ENCODE measurements around the gene SYT9. TPM values are rescaled to one million over a fixed set of nuclear protein-coding genes. Genes with fewer than 3 reads are reported as not detected.

Gene SYT9
- total and polyA plus RNA-seq, 2 of the 4 experiments (the other 2 are of a cell fraction) = not detected

GRCh38 chr11:7307836-7308235 lies 56.1 kb downstream of the SYT9 start:
- Histone ChIP-seq H3K27ac (ENCODE audit: insufficient read depth, low read length) (no peak overlapping the region), H3K56ac (ENCODE audit: extremely low read depth, insufficient read depth, low read length) (no peak overlapping the region), H2AK5ac (ENCODE audit: low read depth, low read length) (no peak overlapping the region), H4K91ac (ENCODE audit: insufficient read depth, low read depth, low read length) (no peak overlapping the region), H3K9ac (ENCODE audit: low read depth, low read length) (no peak overlapping the region), H3K9me3 (ENCODE audit: control insufficient read depth, insufficient read depth, low read length) (no peaks in the 10 kb centered on the region; the same call in 1 of the 2 replicates), H3K4ac (ENCODE audit: low read depth, low read length) (no peak overlapping the region), H3K4me2 (ENCODE audit: low read depth, low read length) (no peak overlapping the region), H3K36me3 (ENCODE audit: control insufficient read depth, insufficient read depth, low read length) (no peaks in the 10 kb centered on the region), H3K23ac (ENCODE audit: low read depth, low read length) (no peak overlapping the region), H4K5ac (ENCODE audit: low read depth, low read length) (no peak overlapping the region), H3K18ac (ENCODE audit: low read depth, low read length) (no peak overlapping the region), H2BK20ac (ENCODE audit: low read depth, low read length) (no peak overlapping the region), H3K79me1 (ENCODE audit: low read depth in 1 of 2, low read length in 2 of 2) (no peaks in the 10 kb centered on the region), H3K4me3 (ENCODE audit: insufficient read depth, low read depth, low read length) (no peak overlapping the region), H4K20me1 (ENCODE audit: insufficient read depth, low read length) (no peaks in the 10 kb centered on the region), H4K8ac (ENCODE audit: low read depth in 2 of 2, low read length in 2 of 2) (no peak overlapping the region), H2BK5ac (ENCODE audit: low read depth, low read length, poor library complexity, severe bottlenecking) (no peak overlapping the region), H2AFZ (replicated peaks; ENCODE audit: low read length, poor library complexity) (no peak overlapping the region), H2BK120ac (ENCODE audit: low read depth, low read length) (no peak overlapping the region), H2BK15ac (ENCODE audit: low read depth, low read length) (no peak overlapping the region), H3K14ac (replicated peaks; ENCODE audit: low read depth, low read length) (no peak overlapping the region), H3K9me1 (ENCODE audit: insufficient read depth, low read length) (no peaks in the 10 kb centered on the region), H3K4me1 (ENCODE audit: control insufficient read depth, insufficient read depth, low read length) (no peaks in the 10 kb centered on the region), H3K27me3 (ENCODE audit: control insufficient read depth, insufficient read depth, low read length) (no peaks in the 10 kb centered on the region), H2AK9ac (replicated peaks; ENCODE audit: low read depth, low read length, poor library complexity) (no peak overlapping the region)
- WGBS, 2 experiments (ENCODE audit: extremely low coverage in 2 of 2, insufficient read length in 1 of 2) = no CpG with 5 or more reads among the region's 2 CpGs
- BruUV-seq (replicated peaks) = no TSS peak
- POLR2A ChIA-PET (ENCODE audit: unreplicated experiment) = no interaction called here
- CTCF ChIA-PET = no interaction called here
- in situ Hi-C loops (cut with MboI; ENCODE audit: low sequenced_read_pairs) (no loop called here), intact Hi-C loops (cut with micrococcal nuclease) (no loop called here), dilution Hi-C loops (cut with HindIII; ENCODE audit: low sequenced_read_pairs, unreplicated experiment) (no loop called here)
- no peak for ATAC-seq (ENCODE audit: low read depth)
- TF ChIP-seq RAD21 (IDR thresholded peaks at IDR 0.05; ENCODE audit: low read length) (no peak), CHD1 (IDR thresholded peaks at IDR 0.05; ENCODE audit: low read depth, low read length) (no peak), USF2 (IDR thresholded peaks at IDR 0.05; ENCODE audit: low read depth, low read length) (no peak), SMC3 (IDR thresholded peaks at IDR 0.05; ENCODE audit: low read depth, low read length) (no peak), MAZ (IDR thresholded peaks at IDR 0.05; ENCODE audit: borderline replicate concordance, low read depth, low read length) (no peak), ELK1 (IDR thresholded peaks at IDR 0.05; ENCODE audit: borderline replicate concordance, low read depth, low read length) (no peak), RFX5 (IDR thresholded peaks at IDR 0.05; ENCODE audit: low read depth, low read length) (no peak), NFE2L2 (IDR thresholded peaks at IDR 0.05; ENCODE audit: low read depth, low read length) (no peak), CTCF (conservative IDR thresholded peaks at IDR 0.05; ENCODE audit: low read depth, low read length) (no peak)
- DNase-seq = no peak
